Muscle layer of colon (tissue), 2 donors: ENCODE results near the gene SLC22A23.

Source experiments
- H3K27ac ChIP-seq: one replicate; pipeline ENCODE4 v1.7.0; 2013; ENCODE audit warnings: low read depth, mild to moderate bottlenecking, low read length, moderate library complexity
- H3K27me3 ChIP-seq, 2 donors: one replicate each; pipeline ENCODE4 v1.7.0; 2013; ENCODE audit warnings: low read length in 2 of 2, mild to moderate bottlenecking in 2 of 2; ENCODE audit not compliant: insufficient read depth in 2 of 2, control insufficient read depth in 1 of 2
- H3K36me3 ChIP-seq: one replicate; pipeline ENCODE4 v1.7.0; 2013; ENCODE audit warnings: mild to moderate bottlenecking, low read length; ENCODE audit not compliant: insufficient read depth
- H3K4me1 ChIP-seq: one replicate; pipeline ENCODE4 v1.7.0; 2013; ENCODE audit warnings: mild to moderate bottlenecking, low read length; ENCODE audit not compliant: insufficient read depth
- H3K4me3 ChIP-seq, 2 donors: one replicate each; pipeline ENCODE4 v1.7.0; 2013; ENCODE audit warnings: low read length in 2 of 2, low read depth in 1 of 2, mild to moderate bottlenecking in 1 of 2, moderate library complexity in 1 of 2
- H3K9ac ChIP-seq: one replicate; pipeline ENCODE4 v1.7.0; 2013; ENCODE audit warnings: low read length
- H3K9me3 ChIP-seq: one replicate; pipeline ENCODE4 v1.7.0; 2013; ENCODE audit warnings: mild to moderate bottlenecking, low read length
- donor health status: abdominal sarcoma.
- donor health status: Adenocarcinoma of cecum.

The SLC22A23 gene

DNA sequence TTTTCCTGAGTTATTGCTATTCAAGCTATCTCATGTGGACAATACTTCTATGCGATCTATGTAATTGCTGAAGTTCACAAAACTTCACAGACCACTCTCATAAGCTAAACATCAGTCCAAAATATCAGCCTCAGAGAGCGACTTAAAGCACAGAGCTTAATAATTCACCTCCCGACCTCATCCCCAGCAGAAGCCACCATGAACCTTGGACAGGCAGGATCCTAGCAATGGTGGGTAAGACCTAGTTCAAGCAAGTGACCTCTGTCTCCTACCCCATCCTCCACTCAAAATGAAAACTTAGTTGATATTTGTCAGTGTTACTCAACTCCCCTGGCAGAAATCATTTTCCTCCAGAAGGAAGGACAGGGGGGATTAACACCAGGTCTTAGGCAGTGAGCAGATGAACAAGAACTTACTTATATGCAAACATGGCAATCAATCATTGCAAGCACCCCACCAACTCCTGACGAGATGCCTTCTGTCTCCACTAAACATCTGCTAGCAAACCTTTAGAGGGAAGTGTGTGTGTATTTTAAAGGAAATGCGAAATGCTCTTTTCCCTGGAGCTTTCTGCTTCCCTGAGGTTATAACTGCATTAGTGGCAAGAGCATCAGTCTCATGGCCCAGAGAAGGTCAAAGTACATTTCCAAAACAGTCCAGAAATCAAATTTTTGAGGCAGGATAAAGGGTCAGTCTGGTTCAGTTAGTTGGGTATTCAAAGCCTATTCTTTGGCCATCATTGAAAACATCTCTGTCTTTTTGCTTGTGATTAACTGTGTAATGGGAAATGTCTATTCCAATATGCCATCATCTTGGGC is 90.0 kb downstream of the SLC22A23 start:
- peaks cover 7% of the 10 kb centered on the region for H3K4me1 ChIP-seq
- H3K9ac ChIP-seq, result no peak overlapping the region
- H3K36me3 ChIP-seq, result no peaks in the 10 kb centered on the region
- H3K4me3 ChIP-seq, result no peak overlapping the region
- no peak overlapping the region for H3K27ac ChIP-seq
- H3K27me3 ChIP-seq, result no peaks in the 10 kb centered on the region
- H3K9me3 ChIP-seq, result no peaks in the 10 kb centered on the region

DNA sequence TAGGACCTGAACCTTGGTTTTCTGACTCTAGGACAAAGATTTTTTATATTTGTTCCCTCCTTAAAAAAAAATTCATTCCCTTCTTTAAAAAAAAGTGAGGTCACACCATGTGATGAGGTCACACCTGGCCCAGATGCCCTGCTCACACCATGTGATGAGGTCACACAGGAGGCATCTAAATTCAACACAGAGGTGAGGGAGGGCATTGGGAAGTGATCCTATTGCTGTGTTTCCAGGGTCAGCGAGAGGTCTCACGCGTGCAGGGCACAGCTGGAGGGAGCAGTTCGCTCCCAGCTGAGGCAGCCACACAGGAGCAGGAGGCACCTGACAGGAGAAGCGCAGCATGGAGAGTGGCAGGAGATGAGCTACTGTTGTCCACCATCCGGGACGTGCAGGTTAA is 92.5 kb downstream of the SLC22A23 start:
- Histone ChIP-seq H3K27me3 (no peaks in the 10 kb centered on the region), H3K36me3 (no peaks in the 10 kb centered on the region)

DNA sequence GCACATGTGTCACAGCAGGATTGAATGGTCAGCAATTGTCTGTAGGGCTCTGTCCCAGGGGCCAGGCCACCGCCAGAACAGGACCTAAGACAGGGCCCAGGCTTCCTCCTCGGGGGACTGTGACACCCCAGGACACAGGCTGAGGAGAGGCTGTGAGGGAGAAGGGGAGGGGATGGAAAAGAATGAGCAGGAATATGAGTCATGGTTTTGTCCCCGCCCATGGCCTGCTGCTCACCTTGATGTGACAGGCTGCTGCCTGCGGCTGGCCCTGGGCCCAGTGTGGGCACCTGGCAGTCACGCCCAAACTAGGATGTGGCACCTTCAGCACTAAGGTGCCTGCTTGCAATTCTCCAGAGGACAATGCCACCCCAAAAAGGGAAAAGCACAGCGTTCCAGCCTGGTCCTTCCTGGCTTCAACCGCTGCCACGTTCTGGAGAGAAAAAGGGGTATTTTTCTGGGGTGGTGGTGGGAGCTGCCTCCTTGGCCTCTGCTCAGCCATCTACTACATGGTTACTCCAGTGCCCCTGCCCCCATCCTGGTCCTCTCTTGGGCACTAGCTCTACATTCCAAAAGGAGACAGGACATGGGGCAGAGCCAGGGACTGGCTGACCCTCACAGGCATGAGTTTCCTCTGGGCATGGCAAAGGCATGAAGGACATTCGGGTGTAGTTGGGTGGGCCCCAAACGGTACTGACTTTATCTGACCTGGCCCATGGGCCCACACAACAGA is 93.4 kb downstream of the SLC22A23 start:
- H3K27ac ChIP-seq, result no peak overlapping the region
- H3K27me3 ChIP-seq, result no peaks in the 10 kb centered on the region
- no peaks in the 10 kb centered on the region for H3K9me3 ChIP-seq
- no peak overlapping the region for H3K9ac ChIP-seq
- no peak overlapping the region for H3K4me3 ChIP-seq
- H3K4me1 ChIP-seq, result no peaks in the 10 kb centered on the region
- H3K36me3 ChIP-seq, result no peaks in the 10 kb centered on the region

More for the DNA sequence above, 92.5 kb downstream of the SLC22A23 start:
- Histone ChIP-seq H3K4me1 (no peaks in the 10 kb centered on the region), H3K27ac (no peak overlapping the region), H3K9me3 (no peaks in the 10 kb centered on the region), H3K9ac (no peak overlapping the region), H3K4me3 (no peak overlapping the region)

DNA sequence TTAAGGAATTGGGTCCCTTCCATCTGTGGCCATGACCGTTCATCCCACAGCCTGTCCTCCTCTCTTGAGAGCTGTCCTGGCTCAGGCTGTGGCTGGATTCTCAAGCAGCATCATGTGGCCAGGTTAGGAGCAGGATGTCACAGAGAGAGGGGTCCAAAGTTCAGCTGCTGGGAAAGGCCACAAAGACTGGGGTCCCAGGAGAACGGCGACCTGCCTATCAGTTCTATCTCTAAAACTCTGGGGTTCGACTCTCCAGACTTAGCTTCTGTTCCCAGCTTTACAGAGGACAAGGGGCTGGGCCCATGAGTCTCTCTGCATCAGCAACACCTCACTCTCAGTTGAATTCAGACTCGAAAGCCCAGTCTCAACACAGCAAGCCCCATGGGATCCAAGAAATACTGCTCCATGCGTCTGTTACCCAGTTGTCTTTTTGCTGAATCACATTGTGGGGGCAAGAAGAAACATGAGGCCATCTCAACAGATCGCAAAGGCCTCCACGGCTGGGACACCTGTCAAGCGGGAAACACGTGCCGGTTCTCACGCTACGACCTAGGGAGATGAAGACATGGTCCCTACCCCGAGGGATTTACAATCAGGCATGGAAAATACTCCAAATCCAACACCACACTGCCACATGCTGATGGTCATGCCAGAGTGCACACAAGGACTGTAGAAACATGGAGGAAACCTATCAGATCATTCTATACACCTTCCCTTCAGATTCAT is 95.4 kb downstream of the SLC22A23 start:
- H3K4me3 ChIP-seq, result no peak overlapping the region
- peaks cover 16% of the 10 kb centered on the region for H3K4me1 ChIP-seq
- H3K9me3 ChIP-seq, result no peaks in the 10 kb centered on the region
- no peak overlapping the region for H3K27ac ChIP-seq
- no peaks in the 10 kb centered on the region for H3K36me3 ChIP-seq
- H3K27me3 ChIP-seq, result no peaks in the 10 kb centered on the region
- no peak overlapping the region for H3K9ac ChIP-seq

DNA sequence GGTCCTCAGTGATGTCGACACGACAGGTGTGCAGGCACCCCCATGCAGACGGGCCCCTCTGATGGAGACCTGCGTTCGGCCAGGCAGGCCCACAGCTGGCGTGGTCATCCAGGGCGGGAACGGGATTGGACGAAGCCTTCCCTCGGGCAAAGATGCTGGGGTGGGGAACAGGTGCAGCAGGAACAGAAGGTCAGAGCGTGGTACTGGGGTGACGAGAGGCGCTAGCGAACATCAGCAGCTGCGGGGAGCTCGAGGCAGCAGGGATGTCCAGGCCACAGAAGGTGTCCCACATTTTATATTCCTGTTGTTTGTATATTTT is 96.2 kb downstream of the SLC22A23 start:
- Histone ChIP-seq H3K4me1 (peaks cover 20% of the 10 kb centered on the region), H3K27ac (no peak overlapping the region), H3K9me3 (no peaks in the 10 kb centered on the region), H3K36me3 (no peaks in the 10 kb centered on the region), H3K4me3 (no peak overlapping the region), H3K9ac (no peak overlapping the region), H3K27me3 (no peaks in the 10 kb centered on the region)

DNA sequence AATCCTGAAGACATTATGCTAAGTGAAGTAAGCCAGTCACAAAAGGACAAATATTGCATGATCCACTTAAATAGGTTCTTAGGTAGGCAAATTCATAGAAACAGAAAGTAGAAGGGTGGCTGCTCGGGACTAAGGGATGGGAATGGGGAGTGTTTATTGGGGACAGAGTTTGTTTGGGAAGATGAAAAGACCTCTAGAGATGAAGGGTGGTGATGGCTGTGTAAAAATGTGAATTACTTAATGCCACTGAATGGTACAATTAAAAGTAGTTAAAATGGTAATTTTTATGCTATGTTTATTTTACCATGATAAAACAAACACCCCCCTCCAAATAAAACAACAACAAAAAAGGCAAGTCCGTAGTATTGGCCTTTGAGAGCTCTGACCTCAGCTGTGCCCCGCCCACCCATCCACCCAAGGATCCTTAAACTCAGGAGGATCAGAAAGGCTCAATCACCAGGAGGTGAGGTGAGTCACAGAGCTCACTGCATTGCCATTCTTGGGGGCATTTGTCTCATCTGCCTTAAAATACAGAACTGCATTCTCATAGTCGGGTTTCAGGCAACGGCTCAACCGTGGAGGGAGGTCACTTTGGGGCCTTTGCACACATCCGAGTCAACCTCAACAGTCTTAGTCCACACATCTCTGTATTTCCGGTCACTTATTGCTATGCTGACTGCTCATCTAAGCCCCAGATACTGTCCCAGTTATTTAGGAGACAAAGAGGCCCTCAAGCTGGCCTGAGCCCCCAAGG is 96.7 kb downstream of the SLC22A23 start:
- Histone ChIP-seq H3K27ac (no peak overlapping the region), H3K9ac (no peak overlapping the region), H3K27me3 (no peaks in the 10 kb centered on the region), H3K9me3 (no peaks in the 10 kb centered on the region), H3K4me3 (no peak overlapping the region), H3K4me1 (peaks cover 26% of the 10 kb centered on the region), H3K36me3 (no peaks in the 10 kb centered on the region)

DNA sequence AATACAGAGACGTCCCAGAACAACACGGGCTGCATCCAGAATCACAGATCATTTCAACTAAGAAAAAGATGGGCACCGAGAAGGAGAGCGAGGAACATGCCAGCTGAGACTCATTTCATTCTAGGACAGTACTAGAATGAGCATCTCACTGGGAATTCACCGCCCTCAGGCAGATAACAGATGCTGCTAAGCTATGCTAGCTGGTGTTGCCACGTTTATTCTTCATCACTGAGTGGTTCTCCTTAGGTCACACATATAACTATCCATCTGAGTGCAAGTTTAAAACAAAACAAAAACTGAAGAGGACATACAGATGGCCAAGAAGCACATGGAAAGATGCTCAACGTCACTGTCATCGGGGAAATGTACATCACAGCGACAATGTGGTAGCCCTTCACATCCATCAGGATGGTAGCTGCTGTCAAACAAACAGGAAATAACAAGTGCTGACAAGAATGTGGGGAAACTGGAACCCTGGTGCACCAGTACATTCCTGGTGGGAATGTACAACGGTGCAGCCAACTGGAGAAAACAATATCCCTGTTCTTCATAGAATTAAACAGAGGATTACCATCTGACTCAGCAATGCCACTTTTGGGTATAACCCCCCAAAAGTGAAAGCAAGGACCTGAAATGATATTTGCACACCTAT is 97.6 kb downstream of the SLC22A23 start:
- no peak overlapping the region for H3K27ac ChIP-seq
- no peaks in the 10 kb centered on the region for H3K36me3 ChIP-seq
- H3K9me3 ChIP-seq, result no peaks in the 10 kb centered on the region
- H3K4me3 ChIP-seq, result no peak overlapping the region
- no peaks in the 10 kb centered on the region for H3K27me3 ChIP-seq
- H3K4me1 ChIP-seq, result peaks cover 34% of the 10 kb centered on the region
- H3K9ac ChIP-seq, result no peak overlapping the region

DNA sequence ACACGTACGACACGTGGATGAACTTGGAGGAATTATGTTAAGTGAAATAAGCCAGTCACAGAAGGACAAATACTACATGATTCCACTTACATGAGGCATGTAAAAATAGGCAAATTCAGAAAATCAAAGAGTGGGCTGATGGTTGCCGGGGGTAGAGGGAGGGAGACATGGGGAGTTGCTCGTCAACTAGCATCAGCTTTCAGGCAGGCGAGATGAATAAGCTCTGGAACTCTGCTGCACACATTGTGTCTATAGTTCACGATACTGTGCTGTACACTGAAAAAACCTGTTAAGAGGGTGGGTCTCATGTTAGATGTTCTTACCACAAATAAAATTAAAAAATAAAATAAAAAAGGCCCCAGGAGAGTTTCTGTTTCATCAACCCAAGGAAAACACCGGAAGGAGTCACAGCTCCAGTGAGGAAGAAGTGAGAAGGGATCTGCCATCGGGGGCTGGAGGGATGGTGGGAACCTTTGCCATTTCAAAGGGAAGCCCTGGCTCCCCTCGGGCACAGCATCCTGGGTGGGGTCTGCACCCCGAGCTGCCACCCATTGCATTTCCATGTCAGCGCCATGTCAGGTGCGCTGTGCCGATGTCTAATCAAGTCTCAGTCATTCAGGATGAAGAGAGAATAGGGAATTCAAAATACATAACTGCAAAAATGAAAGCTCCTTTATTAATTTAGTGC is 98.3 kb downstream of the SLC22A23 start:
- peaks cover 34% of the 10 kb centered on the region for H3K4me1 ChIP-seq
- H3K27me3 ChIP-seq, result no peaks in the 10 kb centered on the region
- no peak overlapping the region for H3K4me3 ChIP-seq
- no peaks in the 10 kb centered on the region for H3K36me3 ChIP-seq
- H3K27ac ChIP-seq, result no peak overlapping the region
- H3K9me3 ChIP-seq, result no peaks in the 10 kb centered on the region
- H3K9ac ChIP-seq, result no peak overlapping the region

DNA sequence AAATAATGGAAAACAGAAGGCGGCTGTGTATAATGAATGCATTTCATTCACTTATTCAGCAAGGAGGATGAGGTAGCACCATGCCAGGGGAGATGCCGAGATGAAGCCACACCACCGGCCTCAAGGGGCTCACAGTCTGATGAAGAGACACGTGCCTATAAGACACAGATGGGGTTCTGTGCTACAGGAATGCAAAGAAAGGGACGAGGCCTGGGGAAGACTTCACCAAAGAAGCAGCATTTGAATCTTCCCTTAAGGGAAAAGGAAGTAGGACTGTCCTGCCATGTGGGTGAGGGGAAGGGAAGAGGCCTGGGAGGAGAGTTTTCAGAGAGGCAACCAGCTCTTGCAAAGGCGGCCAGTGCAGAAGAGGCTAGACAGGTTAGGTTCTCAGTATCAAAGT is 99.2 kb downstream of the SLC22A23 start:
- no peaks in the 10 kb centered on the region for H3K9me3 ChIP-seq
- peak overlapping the region; percentile 27 for H3K27ac ChIP-seq
- H3K9ac ChIP-seq, result no peak overlapping the region
- peaks cover 34% of the 10 kb centered on the region for H3K4me1 ChIP-seq
- H3K27me3 ChIP-seq, result no peaks in the 10 kb centered on the region
- H3K4me3 ChIP-seq, result no peak overlapping the region
- H3K36me3 ChIP-seq, result no peaks in the 10 kb centered on the region

DNA sequence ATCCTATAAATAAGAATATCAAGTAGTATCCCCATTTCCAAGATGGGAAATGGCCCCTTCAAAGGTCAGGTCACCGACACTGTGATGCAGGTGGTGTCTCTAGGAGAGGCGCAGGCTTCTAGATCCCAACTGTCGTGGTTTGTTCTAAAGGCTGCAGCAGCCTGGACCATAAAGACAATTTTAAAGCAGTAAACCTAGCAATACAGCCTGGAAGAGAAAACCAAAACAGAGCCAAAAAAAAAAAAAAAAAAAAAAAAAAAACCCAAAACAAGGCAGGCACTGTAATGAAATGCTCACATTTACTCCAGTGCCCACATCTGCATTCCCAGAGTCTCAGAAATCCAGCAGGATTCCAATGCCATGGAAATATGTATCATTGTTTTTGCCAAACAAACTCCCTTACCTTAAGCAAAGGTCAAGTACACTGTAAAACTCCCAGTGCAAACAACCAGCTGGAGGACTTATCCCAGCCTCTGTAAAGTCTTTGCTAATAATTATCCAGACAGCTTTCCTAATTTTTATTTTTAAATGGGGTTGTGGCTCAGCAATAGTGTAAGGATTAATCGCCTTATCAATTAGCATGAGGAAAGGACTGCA is 99.9 kb downstream of the SLC22A23 start:
- H3K27ac ChIP-seq, result peak overlapping the region; percentile 83
- no peaks in the 10 kb centered on the region for H3K27me3 ChIP-seq
- peak overlapping the region in 1 of 2 donors; percentile 53 for H3K4me3 ChIP-seq
- H3K9me3 ChIP-seq, result no peaks in the 10 kb centered on the region
- peaks cover 34% of the 10 kb centered on the region for H3K4me1 ChIP-seq
- no peak overlapping the region for H3K9ac ChIP-seq
- H3K36me3 ChIP-seq, result no peaks in the 10 kb centered on the region
